ENCODE results near the gene CERK.

Gene CERK

DNA sequence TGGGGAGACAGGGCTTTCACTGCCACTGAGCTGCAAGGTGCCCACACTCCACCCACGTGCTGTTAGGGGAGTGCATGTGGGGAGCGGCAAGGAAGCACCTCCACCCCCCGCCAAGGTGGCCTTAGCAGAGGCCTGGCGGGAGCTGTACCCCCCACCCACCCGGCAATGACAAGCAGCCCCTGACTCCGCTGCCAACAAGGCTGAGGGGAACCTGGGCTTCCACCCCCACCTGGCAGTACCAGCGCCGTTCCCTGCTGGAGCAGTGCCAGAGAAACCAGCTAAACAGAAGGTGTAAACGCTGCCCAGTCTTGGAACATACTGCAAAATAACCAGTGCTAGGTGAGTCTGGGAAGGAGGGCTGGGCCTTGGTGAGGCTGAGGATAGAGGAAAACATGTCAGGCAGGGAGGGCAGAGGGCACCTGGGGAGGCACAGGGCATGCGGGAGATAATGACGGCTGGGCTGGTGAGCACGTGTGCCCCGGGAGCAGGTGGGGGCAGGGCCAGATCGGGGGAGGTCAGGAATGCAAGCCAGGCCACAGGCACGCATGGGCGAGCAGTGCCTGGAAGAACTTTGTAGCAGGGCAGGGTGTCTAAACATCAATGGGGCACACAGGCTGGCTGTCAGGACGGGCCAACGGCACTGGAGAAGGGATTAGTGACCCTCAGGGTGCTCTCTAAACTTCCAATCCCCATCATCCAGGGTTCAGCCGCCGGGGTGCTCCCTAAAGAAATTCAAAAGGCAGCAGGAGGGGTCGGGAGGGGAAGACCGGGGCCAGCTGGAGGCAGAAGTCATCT, 6.6 kb downstream of the CERK start:
- no peak for DNase-seq (ENCODE audit: low read depth)

DNA sequence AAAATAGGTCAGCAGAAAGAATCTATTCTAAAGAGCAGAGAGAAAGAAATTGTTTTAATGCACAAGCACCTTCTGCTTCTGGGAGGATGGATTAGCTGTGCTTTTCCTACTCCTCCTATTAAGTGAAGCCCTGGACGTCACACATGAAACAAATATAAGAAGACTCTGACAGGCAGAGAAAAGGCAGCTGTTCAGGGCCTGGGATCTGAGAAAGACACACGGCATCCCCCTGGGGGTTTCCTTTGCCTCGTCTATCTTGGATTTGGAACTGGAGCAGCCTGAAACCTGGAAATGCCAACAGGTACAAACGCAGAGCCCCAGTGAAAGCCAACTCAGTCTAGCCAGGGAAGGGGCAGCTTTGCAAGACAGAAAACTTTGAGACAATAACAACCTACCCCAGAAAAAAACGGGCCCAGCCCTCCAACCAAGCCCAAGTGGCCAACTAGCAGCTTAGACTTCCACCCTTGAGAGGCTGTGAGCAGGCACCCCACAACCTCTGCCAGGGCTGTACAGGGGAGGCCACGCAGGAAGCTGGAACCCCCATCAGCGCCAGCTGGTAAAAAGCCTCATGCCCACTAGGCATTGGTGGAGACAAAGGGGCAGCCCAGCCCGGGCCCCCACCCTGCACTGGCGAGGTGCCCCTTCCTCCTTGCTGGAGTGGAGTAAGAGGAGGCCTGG, 7.3 kb downstream of the CERK start:
- no peak for DNase-seq (ENCODE audit: low read depth)

GRCh38 chr22:46728470-46728869, 9.6 kb downstream of the CERK start:
- no peak for DNase-seq (ENCODE audit: low read depth)

GRCh38 chr22:46727813-46728364, 10.2 kb downstream of the CERK start:
- no peak for DNase-seq (ENCODE audit: low read depth)

DNA sequence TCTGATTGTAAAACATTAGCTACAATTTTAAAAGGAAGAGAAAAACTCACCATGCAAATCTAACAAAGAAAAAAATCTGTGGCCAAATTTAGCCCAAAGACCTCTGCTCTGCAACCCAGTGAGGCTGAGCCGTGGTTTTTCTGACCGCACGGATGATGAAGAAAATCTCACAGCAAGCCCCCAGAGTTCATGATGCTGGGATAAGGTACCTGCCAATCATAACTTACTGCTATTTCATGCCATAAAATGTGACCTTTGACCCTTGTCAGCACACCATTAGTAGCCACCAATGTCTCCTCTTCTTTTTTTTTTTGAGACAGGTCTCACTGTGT, 11.1 kb downstream of the CERK start:
- no peak for DNase-seq (ENCODE audit: low read depth)

- DNase-seq (ENCODE audit: low read depth): no peak
Observed at GRCh38 chr22:46726066-46726985, 11.7 kb downstream of the CERK start.

DNA sequence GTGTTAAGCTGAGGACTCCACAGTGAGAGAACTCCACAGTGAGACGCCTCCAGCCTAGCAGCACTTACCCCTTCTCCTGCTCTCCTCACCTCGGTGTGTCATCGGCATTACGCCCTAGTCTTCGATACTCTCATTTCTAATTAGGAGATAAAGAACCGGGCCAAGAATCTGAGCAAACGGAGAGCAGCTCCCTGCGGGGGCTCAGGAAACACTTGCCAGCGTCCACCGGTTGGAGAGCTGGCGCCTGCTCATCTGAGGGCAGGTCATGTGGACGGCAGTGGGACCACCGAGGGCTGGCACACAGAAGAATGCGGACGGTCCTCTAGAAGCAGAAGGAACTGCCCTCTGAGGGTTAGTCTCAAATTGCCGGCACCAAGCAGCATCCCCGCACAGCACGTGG, 13.0 kb downstream of the CERK start:
- DNase-seq (ENCODE audit: low read depth): no peak

GRCh38 chr22:46723882-46724281, 14.2 kb downstream of the CERK start:
- no peak for DNase-seq (ENCODE audit: low read depth)

- no peak for DNase-seq (ENCODE audit: low read depth)
Observed at GRCh38 chr22:46721501-46722085, 16.5 kb downstream of the CERK start.

DNA sequence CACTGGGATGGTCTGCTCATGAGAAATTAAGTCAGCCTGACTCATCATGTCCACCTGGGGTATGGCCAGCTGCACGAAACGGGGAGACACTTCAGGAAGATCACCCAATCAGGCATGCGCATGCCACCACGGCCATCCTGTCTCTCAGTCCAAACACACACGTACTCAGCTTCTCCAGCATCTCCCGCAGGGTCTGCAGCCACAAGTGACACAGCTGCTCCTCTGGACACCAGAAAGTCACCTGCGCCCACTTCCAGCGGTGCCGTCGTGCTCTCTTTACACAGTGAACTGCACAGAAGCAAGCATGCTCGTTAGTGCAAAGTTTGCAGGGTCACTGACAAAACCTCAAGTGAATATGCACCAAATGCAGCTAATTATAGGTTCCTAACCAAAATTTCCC, 18.1 kb downstream of the CERK start:
- DNase-seq (ENCODE audit: low read depth): no peak

DNA sequence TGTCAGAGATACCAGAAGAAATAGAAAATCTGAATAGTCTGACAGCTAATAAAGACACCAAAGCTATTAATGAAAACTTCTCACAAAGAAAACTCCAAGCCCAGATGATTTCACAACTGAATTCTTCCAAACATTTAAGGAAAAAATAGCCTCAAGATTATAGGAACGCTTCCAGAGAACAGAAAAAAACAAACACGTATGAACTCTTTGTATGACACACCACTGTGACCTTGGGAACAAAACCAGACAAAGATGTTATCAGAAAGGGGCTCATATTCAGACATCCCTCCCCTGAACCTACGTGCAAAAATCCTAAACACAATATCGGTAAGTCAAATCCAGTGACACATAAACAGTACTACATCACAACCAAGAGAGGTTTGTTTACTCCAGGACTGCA, 23.5 kb downstream of the CERK start:
- no peak for DNase-seq (ENCODE audit: low read depth)

- no peak for DNase-seq (ENCODE audit: low read depth)
Observed at GRCh38 chr22:46712288-46712687, 25.8 kb downstream of the CERK start.

DNA sequence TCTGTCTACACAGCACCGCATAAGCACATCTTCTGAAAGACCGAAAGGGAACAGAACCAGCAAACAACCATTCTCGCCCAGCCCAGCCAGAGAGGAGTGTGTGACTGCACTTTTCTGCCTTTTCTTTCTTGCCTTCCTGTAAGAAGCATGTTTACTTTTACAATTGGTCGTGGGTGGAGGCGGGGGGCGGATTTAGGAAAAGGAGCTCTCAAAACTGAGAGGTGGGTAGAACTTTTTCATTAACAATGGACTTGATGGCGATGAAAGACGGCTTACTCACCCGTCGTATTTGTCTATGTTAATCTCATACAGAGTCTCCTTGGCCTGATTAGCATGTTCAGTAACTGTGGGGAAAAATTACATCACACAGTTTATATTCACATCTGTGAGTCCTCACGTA, 27.2 kb downstream of the CERK start:
- DNase-seq (ENCODE audit: low read depth): no peak

- DNase-seq (ENCODE audit: low read depth): no peak
Observed at GRCh38 chr22:46708766-46709330, 29.2 kb downstream of the CERK start.

DNA sequence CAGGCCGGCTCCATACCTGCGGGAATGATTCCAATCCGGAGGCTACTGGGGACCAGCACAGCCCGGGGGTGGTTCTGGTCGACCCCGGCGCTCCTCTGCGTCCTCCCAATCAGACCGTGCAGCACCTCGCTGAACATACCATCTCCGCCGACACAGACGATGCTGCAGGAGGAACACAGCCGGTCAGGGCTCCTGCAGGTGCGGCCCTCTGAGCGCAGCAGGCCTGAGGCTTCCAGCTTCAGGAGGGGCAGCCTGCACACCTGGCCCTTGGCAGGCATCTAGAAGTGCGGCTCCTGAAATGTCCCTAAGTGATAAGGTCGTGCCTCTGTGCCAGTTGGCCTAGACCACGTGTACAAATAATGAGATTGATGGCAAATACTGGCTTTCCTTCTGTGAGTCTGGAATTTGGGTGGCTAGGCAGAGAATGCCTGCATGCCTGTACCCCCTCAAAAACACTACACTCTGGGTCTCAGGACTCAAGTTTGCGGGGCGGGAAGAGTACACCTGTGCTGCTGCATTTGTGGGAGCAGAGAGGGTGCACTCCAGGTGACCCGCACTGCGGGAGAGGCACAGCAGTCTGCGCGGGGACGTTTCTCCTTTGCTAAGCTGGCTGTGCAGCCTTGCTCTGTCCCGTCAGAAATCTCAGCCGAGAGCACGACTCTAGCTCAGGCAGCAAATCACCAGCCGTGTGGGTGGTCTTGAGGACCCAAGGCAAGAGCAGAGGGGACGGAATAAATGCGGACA, 30.1 kb downstream of the CERK start:
- DNase-seq (ENCODE audit: low read depth): no peak

GRCh38 chr22:46707305-46707704, 30.7 kb downstream of the CERK start:
- no peak for DNase-seq (ENCODE audit: low read depth)

DNA sequence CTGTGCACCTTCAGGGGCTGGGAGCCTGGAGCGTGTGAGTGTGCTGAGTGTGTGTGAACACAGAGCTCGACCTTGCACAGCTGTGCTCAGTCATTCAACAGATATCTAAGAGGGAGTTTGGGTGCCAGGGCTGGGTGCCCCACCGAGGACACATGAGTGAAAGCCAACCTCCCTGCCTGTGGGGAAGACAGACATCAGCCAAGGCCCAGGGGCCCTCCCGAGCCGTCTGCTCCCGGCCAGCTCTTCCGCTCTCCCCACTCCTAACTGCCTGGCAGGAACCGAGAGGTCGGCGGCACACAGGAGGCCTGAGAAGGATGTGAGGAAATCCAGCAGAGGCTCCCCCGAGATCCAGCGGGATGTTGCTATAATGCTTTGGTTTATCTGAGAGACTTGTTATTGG, 32.0 kb downstream of the CERK start:
- no peak for DNase-seq (ENCODE audit: low read depth)

- no peak for DNase-seq (ENCODE audit: low read depth)
Observed at GRCh38 chr22:46703996-46704370, 34.1 kb downstream of the CERK start.

DNA sequence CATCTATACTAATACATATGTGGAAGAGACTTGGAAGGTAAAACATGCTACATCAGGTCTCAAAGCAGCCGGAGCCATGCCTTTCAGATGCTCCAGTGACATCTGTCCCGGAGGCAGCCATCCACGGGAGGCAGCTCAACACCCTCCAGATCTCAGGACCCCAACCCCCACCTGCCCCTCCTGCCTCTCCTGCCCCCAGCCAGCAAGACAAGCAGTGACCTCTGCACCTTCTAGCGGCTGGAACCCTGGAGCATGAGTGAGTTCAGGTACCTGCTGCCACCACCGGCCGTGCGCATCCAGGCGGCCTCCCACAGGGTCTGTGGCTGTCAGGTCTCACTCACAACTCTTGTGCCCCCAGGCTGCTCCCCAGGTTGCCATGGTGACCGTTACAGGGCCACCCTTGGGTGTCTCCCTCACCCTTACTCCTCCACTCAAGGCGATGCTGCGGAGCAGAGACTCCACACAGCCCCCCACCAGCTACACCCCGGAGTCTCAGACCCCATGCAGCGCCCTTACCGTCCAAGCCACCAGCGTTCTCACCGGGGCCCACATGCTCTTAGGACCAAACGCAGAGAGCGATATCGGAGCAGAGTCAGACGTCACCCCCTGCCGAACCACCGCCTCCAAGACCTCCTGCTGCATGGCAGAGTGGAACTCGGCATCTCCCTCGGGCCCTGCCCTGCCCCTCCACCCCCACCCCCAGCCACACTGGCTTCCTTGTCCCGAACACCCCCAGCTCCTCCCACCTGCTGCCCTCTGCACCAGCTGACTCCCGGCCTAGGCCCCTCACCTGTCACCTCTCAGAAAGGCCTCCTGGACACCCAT, 34.7 kb downstream of the CERK start:
- DNase-seq (ENCODE audit: low read depth): no peak

- no peak for DNase-seq (ENCODE audit: low read depth)
Observed at GRCh38 chr22:46701262-46701661, 36.8 kb downstream of the CERK start.

Data from activated T-cell treated with anti-CD3 and anti-CD28 coated beads for 24 hours (primary cell).